Measurements from ENCODE around the gene GATM.

GATM gene

GRCh38 chr15:45328663-45329062 lies 49.7 kb downstream of the GATM start:
- Histone ChIP-seq H2AFZ (no peak overlapping the region), H3K9me3 (ENCODE audit: control insufficient read depth, low read length) (no peaks in the 10 kb centered on the region), H3K4me3 (ENCODE audit: low read depth, low read length) (no peak overlapping the region), H3K27ac (no peak overlapping the region), H3K79me2 (no peaks in the 10 kb centered on the region), H3K4me2 (ENCODE audit: low read length) (no peak overlapping the region), H3K27me3 (ENCODE audit: control insufficient read depth, insufficient read depth, low read length) (no peaks in the 10 kb centered on the region), H3K9ac (no peak overlapping the region), H3K4me1 (no peaks in the 10 kb centered on the region), H3K36me3 (ENCODE audit: control insufficient read depth, insufficient read depth, low read length) (no peaks in the 10 kb centered on the region)
- no peak for TF ChIP-seq CTCF (IDR thresholded peaks at IDR 0.05)

GRCh38 chr15:45326741-45327140 lies 51.6 kb downstream of the GATM start:
- Histone ChIP-seq H3K4me1 (no peaks in the 10 kb centered on the region), H3K36me3 (ENCODE audit: control insufficient read depth, insufficient read depth, low read length) (no peaks in the 10 kb centered on the region), H2AFZ (no peak overlapping the region), H3K4me2 (ENCODE audit: low read length) (no peak overlapping the region), H3K27me3 (ENCODE audit: control insufficient read depth, insufficient read depth, low read length) (no peaks in the 10 kb centered on the region), H3K79me2 (no peaks in the 10 kb centered on the region), H3K4me3 (ENCODE audit: low read depth, low read length) (no peak overlapping the region), H3K9ac (no peak overlapping the region), H3K27ac (no peak overlapping the region), H3K9me3 (ENCODE audit: control insufficient read depth, low read length) (no peaks in the 10 kb centered on the region)
- TF ChIP-seq CTCF (IDR thresholded peaks at IDR 0.05), result no peak

- Histone ChIP-seq H2AFZ (no peak overlapping the region), H3K4me2 (ENCODE audit: low read length) (no peak overlapping the region), H3K36me3 (ENCODE audit: control insufficient read depth, insufficient read depth, low read length) (no peaks in the 10 kb centered on the region), H3K9ac (no peak overlapping the region), H3K27ac (no peak overlapping the region), H3K79me2 (no peaks in the 10 kb centered on the region), H3K4me1 (no peaks in the 10 kb centered on the region), H3K9me3 (ENCODE audit: control insufficient read depth, low read length) (no peaks in the 10 kb centered on the region), H3K27me3 (ENCODE audit: control insufficient read depth, insufficient read depth, low read length) (no peaks in the 10 kb centered on the region), H3K4me3 (ENCODE audit: low read depth, low read length) (no peak overlapping the region)
- no peak for TF ChIP-seq CTCF (IDR thresholded peaks at IDR 0.05)
Measured at GRCh38 chr15:45326280-45326679, 52.1 kb downstream of the GATM start.

- Histone ChIP-seq H3K27ac (no peak overlapping the region), H3K9ac (no peak overlapping the region), H3K9me3 (ENCODE audit: control insufficient read depth, low read length) (no peaks in the 10 kb centered on the region), H2AFZ (no peak overlapping the region), H3K4me3 (ENCODE audit: low read depth, low read length) (no peak overlapping the region), H3K79me2 (no peaks in the 10 kb centered on the region), H3K4me1 (no peaks in the 10 kb centered on the region), H3K27me3 (ENCODE audit: control insufficient read depth, insufficient read depth, low read length) (no peaks in the 10 kb centered on the region), H3K36me3 (ENCODE audit: control insufficient read depth, insufficient read depth, low read length) (no peaks in the 10 kb centered on the region), H3K4me2 (ENCODE audit: low read length) (no peak overlapping the region)
- TF ChIP-seq CTCF (IDR thresholded peaks at IDR 0.05), result no peak
Measured at GRCh38 chr15:45320581-45321205, 57.7 kb downstream of the GATM start.
